Limb (tissue), 2 donors: ENCODE measurements around the gene NEUROD2.

Experiments
- DNase-seq, 2 donors: peaks; one replicate each; pipeline ENCODE4 v3.0.0-alpha.2; 2016; ENCODE audit errors: extremely low spot score in 2 of 2

Gene NEUROD2

GRCh38 chr17:39581071-39581758, 26.5 kb downstream of the NEUROD2 start:
- DNase-seq = no peak

GRCh38 chr17:39580082-39580468, 27.6 kb downstream of the NEUROD2 start:
- DNase-seq = no peak

- no peak for DNase-seq
These were observed 28.2 kb downstream of the NEUROD2 start for GRCh38 chr17:39579318-39580081.

- DNase-seq = no peak
These were observed 29.4 kb downstream of the NEUROD2 start for GRCh38 chr17:39578272-39578671.

GRCh38 chr17:39576187-39576586, 31.5 kb downstream of the NEUROD2 start:
- DNase-seq = no peak

GRCh38 chr17:39573447-39574298, 34.0 kb downstream of the NEUROD2 start:
- peak; percentile 62 to 80 for DNase-seq

GRCh38 chr17:39572121-39572520, 35.6 kb downstream of the NEUROD2 start:
- no peak for DNase-seq

GRCh38 chr17:39569126-39569525, 38.6 kb downstream of the NEUROD2 start:
- no peak for DNase-seq

- no peak for DNase-seq
These were observed 39.0 kb downstream of the NEUROD2 start for GRCh38 chr17:39568702-39569101.

- no peak for DNase-seq
These were observed 41.4 kb downstream of the NEUROD2 start for GRCh38 chr17:39566094-39566850.

- DNase-seq = no peak
These were observed 43.4 kb downstream of the NEUROD2 start for GRCh38 chr17:39564211-39564848.

- DNase-seq = peak in 1 of 2 donors; percentile 72
These were observed 44.2 kb downstream of the NEUROD2 start for GRCh38 chr17:39563476-39563875.

GRCh38 chr17:39562976-39563375, 44.7 kb downstream of the NEUROD2 start:
- DNase-seq = peak in 1 of 2 donors; percentile 42

- DNase-seq = no peak
These were observed 45.3 kb downstream of the NEUROD2 start for GRCh38 chr17:39562395-39562794.

- DNase-seq = peak in 1 of 2 donors; percentile 73
These were observed 51.3 kb downstream of the NEUROD2 start for GRCh38 chr17:39556423-39556822.

GRCh38 chr17:39555368-39555767, 52.4 kb downstream of the NEUROD2 start:
- no peak for DNase-seq
